CD4-positive, CD25-positive, alpha-beta regulatory T cell (primary cell): Measurements from ENCODE around the gene MGAT1. TPM values are rescaled to one million over a fixed set of nuclear protein-coding genes. Genes with fewer than 3 reads are reported as not detected.

ENCODE experiments used
- ATAC-seq, 2 donors: fragments of 150-1000 bp; cut with Tn5 transposase; one replicate each; pipeline ENCODE4 v1.10.0; 2021; ENCODE audit warnings: low read depth in 2 of 2, moderate number of reproducible peaks in 2 of 2, moderate library complexity in 1 of 2
- DNase-seq, 3 donors: peaks; one replicate each; pipeline versions ENCODE4 v3.0.0 to v3.0.0-alpha.2; 2012 to 2022; ENCODE audit warnings: mixed read lengths in 1 of 3
- H3K27ac ChIP-seq: one replicate; pipeline ENCODE4 v1.7.0; 2013; ENCODE audit warnings: mild to moderate bottlenecking, low read length; ENCODE audit not compliant: insufficient read depth, poor library complexity, severe bottlenecking
- H3K27me3 ChIP-seq: one replicate; pipeline ENCODE4 v1.7.0; 2013; ENCODE audit warnings: low read length; ENCODE audit not compliant: control insufficient read depth, insufficient read depth
- H3K36me3 ChIP-seq: one replicate; pipeline ENCODE4 v1.7.0; 2013; ENCODE audit warnings: mild to moderate bottlenecking, low read length, moderate library complexity; ENCODE audit not compliant: control insufficient read depth, insufficient read depth
- H3K4me1 ChIP-seq: 2 replicates; pipeline ENCODE4 v1.7.0; 2013; ENCODE audit warnings: mild to moderate bottlenecking, low read length; ENCODE audit not compliant: insufficient read depth, control insufficient read depth, poor library complexity, severe bottlenecking
- H3K4me3 ChIP-seq: one replicate; pipeline ENCODE4 v1.7.0; 2013; ENCODE audit warnings: low read depth, mild to moderate bottlenecking, low read length, moderate library complexity
- H3K9me3 ChIP-seq, 2 experiments: 1 replicate in 1 of 2; 2 replicates in 1 of 2; pipeline ENCODE4 v1.7.0; 2013; ENCODE audit warnings: low read length in 2 of 2, mild to moderate bottlenecking in 1 of 2, moderate library complexity in 1 of 2; ENCODE audit not compliant: control insufficient read depth in 2 of 2
- H3K27ac Mint-ChIP-seq, 3 donors: one replicate each; pipeline ENCODE4 v1.8.0; 2020 to 2022; ENCODE audit warnings: mild to moderate bottlenecking in 3 of 3, mixed read lengths in 3 of 3, moderate library complexity in 2 of 3
- H3K27me3 Mint-ChIP-seq: one replicate; pipeline ENCODE4 v1.8.0; 2022; ENCODE audit warnings: mild to moderate bottlenecking, mixed read lengths
- H3K36me3 Mint-ChIP-seq: one replicate; pipeline ENCODE4 v1.8.0; 2020; ENCODE audit warnings: mixed read lengths
- H3K4me1 Mint-ChIP-seq, 4 donors: one replicate each; pipeline ENCODE4 v1.8.0; 2020 to 2022; ENCODE audit warnings: mixed read lengths in 4 of 4, mild to moderate bottlenecking in 1 of 4
- H3K4me3 Mint-ChIP-seq, 4 donors: one replicate each; pipeline ENCODE4 v1.8.0; 2020 to 2022; ENCODE audit warnings: mild to moderate bottlenecking in 4 of 4, mixed read lengths in 4 of 4, moderate library complexity in 3 of 4
- H3K9me3 Mint-ChIP-seq, 7 donors: one replicate each; pipeline ENCODE4 v1.8.0; 2020 to 2022; ENCODE audit warnings: mixed read lengths in 7 of 7, mild to moderate bottlenecking in 3 of 7, moderate library complexity in 2 of 7
- polyA plus RNA-seq, 4 donors: library from polyadenylated mRNA; unstranded; fragments of 300-500 nt; fragmentation: Illumina TruSeq; gene quantifications; one replicate each; pipeline ENCODE4 v1.2.3, GENCODE V29; 2021
- total RNA-seq: library from RNA; stranded (reverse); gene quantifications from one replicate; pipeline ENCODE4 v1.2.3, GENCODE V29; 2022

Gene MGAT1
- 106 TPM for total RNA-seq
- 100 to 1,000 TPM; 171 to 210 (median 194) TPM for polyA plus RNA-seq

DNA sequence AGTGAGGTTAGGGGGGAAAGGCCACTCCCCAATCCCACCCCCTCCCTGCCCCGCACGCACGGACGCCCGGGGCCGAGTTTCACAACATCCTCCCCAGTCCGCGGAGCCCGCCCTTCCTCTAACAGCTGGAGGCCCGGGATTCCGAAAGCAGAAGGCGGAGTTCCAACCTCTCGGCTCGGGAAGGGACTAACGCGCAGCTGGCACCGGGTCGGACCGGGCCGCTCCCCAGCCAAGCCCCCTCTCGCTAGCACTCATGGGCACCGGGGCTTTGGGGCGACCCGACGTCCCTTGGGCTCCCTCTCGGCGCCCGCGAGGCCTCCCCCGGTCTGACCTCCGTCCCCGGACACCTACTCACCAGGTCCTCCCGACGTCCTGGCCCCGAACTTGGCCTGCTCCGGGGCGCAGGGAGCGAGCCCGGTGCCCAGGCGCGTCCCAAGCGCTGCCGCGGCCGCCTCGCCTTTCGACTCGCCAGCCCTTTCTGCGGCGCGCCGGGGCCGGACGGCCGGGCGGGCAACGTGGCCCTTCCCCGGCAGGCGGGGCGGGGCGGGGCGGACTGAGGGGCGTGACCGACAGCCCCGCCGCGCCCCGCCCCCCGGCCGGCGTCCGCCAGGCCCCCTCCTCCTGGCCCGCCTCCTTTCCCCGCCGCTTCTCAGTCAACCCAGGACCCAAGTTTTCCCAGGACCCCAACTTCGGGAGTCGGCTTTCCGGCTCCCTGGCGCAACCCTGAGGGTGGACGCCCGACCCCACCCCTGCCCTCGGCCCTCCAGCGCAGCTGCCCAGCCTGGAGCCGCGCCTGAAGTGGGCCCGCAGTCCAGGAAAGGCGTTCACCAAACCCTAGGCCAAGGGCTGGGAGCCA is at the start of gene MGAT1:
MGAT1 (minus strand) TSS at position 482 of the 856 bp plus-strand sequence. CDS start 9,835 bp downstream, outside the sequence.
- Histone ChIP-seq H3K9me3 (no peaks in the 10 kb centered on the region), H3K4me1 (peaks cover 85% of the 10 kb centered on the region), H3K36me3 (peaks cover 15% of the 10 kb centered on the region), H3K27ac (peak within 1 kb of the TSS; percentile 89), H3K27me3 (no peaks in the 10 kb centered on the region), H3K4me3 (peak within 1 kb of the TSS; percentile 90)
- peak within 1 kb of the TSS; percentile 91 to 97 (median 94) for H3K4me3 Mint-ChIP-seq
- no peaks in the 10 kb centered on the region for H3K9me3 Mint-ChIP-seq
- ATAC-seq: peak; percentile 53 to 60
- no peaks in the 10 kb centered on the region for H3K27me3 Mint-ChIP-seq
- peaks cover 57% of the 10 kb centered on the region for H3K36me3 Mint-ChIP-seq
- H3K4me1 Mint-ChIP-seq: peaks cover 29 to 83% (median 72%) of the 10 kb centered on the region in 4 donors
- H3K27ac Mint-ChIP-seq: peak within 1 kb of the TSS; percentile 95 to 99 (median 98)
- peak; percentile 67 to 79 (median 70) for DNase-seq

DNA sequence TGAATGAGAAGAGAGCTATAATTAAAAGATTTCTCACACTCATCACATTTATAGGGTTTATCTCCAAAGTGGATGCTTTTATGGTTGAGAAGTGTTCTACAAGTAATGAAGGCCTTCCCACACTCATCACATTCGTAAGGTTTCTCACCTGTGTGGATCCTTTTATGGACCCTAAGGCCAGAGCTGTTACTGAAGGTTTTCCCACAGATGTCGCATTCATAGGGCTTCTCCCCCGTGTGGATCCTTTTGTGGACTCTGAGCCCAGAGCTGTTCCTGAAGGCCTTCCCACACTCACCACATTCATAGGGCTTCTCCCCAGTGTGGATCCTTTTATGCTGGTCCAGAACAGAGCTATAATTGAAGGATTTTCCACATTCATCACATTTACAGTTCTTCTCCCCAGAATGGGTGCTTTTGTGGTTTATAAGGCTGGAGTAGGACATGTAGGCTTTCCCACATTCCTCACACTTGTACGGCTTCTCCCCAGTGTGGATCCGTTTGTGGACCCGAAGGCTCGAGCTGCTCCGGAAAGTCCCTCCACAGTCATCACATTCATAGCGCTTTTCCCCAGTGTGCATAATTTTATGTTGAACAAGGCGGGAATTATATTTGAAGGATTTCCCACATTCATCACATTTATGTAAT is 48.0 kb upstream of the MGAT1 start:
- no peaks in the 10 kb centered on the region for H3K27me3 Mint-ChIP-seq
- H3K27ac Mint-ChIP-seq: peak overlapping the region in 1 of 3 donors; percentile 37
- no peak overlapping the region for H3K4me3 ChIP-seq
- H3K36me3 ChIP-seq: peaks cover 43% of the 10 kb centered on the region
- peaks cover 0 to 35% (median 10%) of the 10 kb centered on the region in 7 donors for H3K9me3 Mint-ChIP-seq
- H3K9me3 ChIP-seq: peaks cover 31 to 38% of the 10 kb centered on the region in 2 experiments
- no peaks in the 10 kb centered on the region for H3K27me3 ChIP-seq
- no peak overlapping the region for H3K4me3 Mint-ChIP-seq
- H3K27ac ChIP-seq: no peak overlapping the region
- DNase-seq (no peak), ATAC-seq (no peak)
- peaks cover 17 to 19% (median 17%) of the 10 kb centered on the region in 4 donors for H3K4me1 Mint-ChIP-seq
- no peaks in the 10 kb centered on the region for H3K4me1 ChIP-seq
- H3K36me3 Mint-ChIP-seq: peaks cover 64% of the 10 kb centered on the region

GRCh38 chr5:180849827-180850226 is 47.2 kb upstream of the MGAT1 start:
- peaks cover 12 to 19% (median 14%) of the 10 kb centered on the region in 4 donors for H3K4me1 Mint-ChIP-seq
- Histone ChIP-seq H3K9me3 (peaks cover 31 to 38% of the 10 kb centered on the region in 2 experiments), H3K27ac (no peak overlapping the region), H3K27me3 (no peaks in the 10 kb centered on the region), H3K4me1 (no peaks in the 10 kb centered on the region), H3K4me3 (no peak overlapping the region), H3K36me3 (peaks cover 36% of the 10 kb centered on the region)
- ATAC-seq: no peak
- H3K36me3 Mint-ChIP-seq: peaks cover 58% of the 10 kb centered on the region
- H3K9me3 Mint-ChIP-seq: peaks cover 0 to 35% (median 13%) of the 10 kb centered on the region in 7 donors
- H3K27me3 Mint-ChIP-seq: no peaks in the 10 kb centered on the region
- DNase-seq: no peak
- H3K27ac Mint-ChIP-seq: no peak overlapping the region
- no peak overlapping the region for H3K4me3 Mint-ChIP-seq

- Histone ChIP-seq H3K4me3 (no peak overlapping the region), H3K4me1 (no peaks in the 10 kb centered on the region), H3K9me3 (peaks cover 31 to 38% of the 10 kb centered on the region in 2 experiments), H3K27ac (no peak overlapping the region), H3K27me3 (no peaks in the 10 kb centered on the region), H3K36me3 (peaks cover 34% of the 10 kb centered on the region)
- H3K36me3 Mint-ChIP-seq: peaks cover 54% of the 10 kb centered on the region
- peaks cover 3 to 19% (median 9%) of the 10 kb centered on the region in 4 donors for H3K4me1 Mint-ChIP-seq
- no peak overlapping the region for H3K4me3 Mint-ChIP-seq
- H3K9me3 Mint-ChIP-seq: peaks cover 0 to 35% (median 13%) of the 10 kb centered on the region in 7 donors
- no peaks in the 10 kb centered on the region for H3K27me3 Mint-ChIP-seq
- H3K27ac Mint-ChIP-seq: no peak overlapping the region
- ATAC-seq: no peak
- DNase-seq: no peak
These were observed 46.3 kb upstream of the MGAT1 start for GRCh38 chr5:180848878-180849277.

DNA sequence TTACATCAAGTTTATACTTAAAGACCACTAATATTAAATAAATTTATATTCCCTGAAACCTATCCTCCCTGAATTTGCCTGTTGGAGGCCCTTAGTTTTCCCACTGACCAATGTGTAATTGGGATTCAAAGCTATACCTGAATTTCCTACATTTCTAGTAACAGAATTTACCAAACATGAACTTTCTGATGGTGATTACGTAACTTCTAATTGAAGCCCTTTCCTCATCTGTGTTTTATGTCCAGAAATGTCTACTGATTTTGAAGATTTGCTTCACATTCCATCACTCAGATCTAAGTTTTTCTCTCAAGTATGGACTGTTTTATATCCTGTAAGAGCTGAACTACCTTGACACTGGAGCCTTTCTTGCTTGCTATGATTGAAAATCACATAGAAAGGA is 45.7 kb upstream of the MGAT1 start:
- Mint-ChIP-seq H3K27ac (no peak overlapping the region), H3K9me3 (peaks cover 0 to 35% (median 13%) of the 10 kb centered on the region in 7 donors), H3K4me3 (no peak overlapping the region), H3K36me3 (peaks cover 54% of the 10 kb centered on the region), H3K4me1 (peaks cover 0 to 15% (median 7%) of the 10 kb centered on the region in 4 donors), H3K27me3 (no peaks in the 10 kb centered on the region)
- Histone ChIP-seq H3K36me3 (peaks cover 34% of the 10 kb centered on the region), H3K27me3 (no peaks in the 10 kb centered on the region), H3K27ac (no peak overlapping the region), H3K4me3 (no peak overlapping the region), H3K9me3 (peaks cover 31 to 38% of the 10 kb centered on the region in 2 experiments), H3K4me1 (no peaks in the 10 kb centered on the region)
- ATAC-seq: no peak
- no peak for DNase-seq

DNA sequence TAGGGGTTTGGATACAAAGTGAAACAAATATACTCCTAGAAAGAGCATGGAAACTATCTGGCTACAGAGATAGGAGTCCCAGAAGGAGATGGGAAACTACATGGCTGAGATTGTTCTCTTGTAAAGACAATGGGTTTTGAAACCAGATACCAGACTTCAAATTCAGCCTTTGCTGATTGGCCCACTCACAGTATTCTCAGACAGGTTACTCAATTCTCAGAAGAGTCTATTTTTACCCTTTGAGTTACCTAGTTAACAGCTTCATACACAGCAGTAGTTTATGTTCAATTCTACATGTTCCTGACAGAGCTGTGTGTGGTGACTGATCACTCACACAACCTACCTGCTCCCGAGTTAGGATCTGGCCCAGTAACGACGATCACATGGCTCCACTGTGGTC is 44.4 kb upstream of the MGAT1 start:
- Histone ChIP-seq H3K4me1 (no peaks in the 10 kb centered on the region), H3K9me3 (peaks cover 31 to 38% of the 10 kb centered on the region in 2 experiments), H3K4me3 (no peak overlapping the region), H3K27ac (no peak overlapping the region), H3K36me3 (peaks cover 32% of the 10 kb centered on the region), H3K27me3 (no peaks in the 10 kb centered on the region)
- Mint-ChIP-seq H3K36me3 (peaks cover 47% of the 10 kb centered on the region), H3K27me3 (no peaks in the 10 kb centered on the region), H3K4me3 (no peak overlapping the region), H3K27ac (no peak overlapping the region), H3K4me1 (peaks cover 0 to 9% (median 2%) of the 10 kb centered on the region in 4 donors), H3K9me3 (peaks cover 0 to 35% (median 13%) of the 10 kb centered on the region in 7 donors)
- DNase-seq: no peak
- ATAC-seq: no peak

GRCh38 chr5:180844858-180845257 is 42.3 kb upstream of the MGAT1 start:
- no peak overlapping the region for H3K4me3 ChIP-seq
- no peak for DNase-seq
- H3K27ac ChIP-seq: no peak overlapping the region
- H3K9me3 ChIP-seq: peaks cover 15 to 17% of the 10 kb centered on the region in 2 experiments
- Mint-ChIP-seq H3K27me3 (no peaks in the 10 kb centered on the region), H3K4me1 (peaks cover 0 to 6% (median 2%) of the 10 kb centered on the region in 4 donors), H3K9me3 (peaks cover 0 to 16% (median 6%) of the 10 kb centered on the region in 7 donors), H3K27ac (no peak overlapping the region), H3K36me3 (peaks cover 27% of the 10 kb centered on the region), H3K4me3 (no peak overlapping the region)
- ATAC-seq: no peak
- no peaks in the 10 kb centered on the region for H3K4me1 ChIP-seq
- H3K36me3 ChIP-seq: peaks cover 12% of the 10 kb centered on the region
- no peaks in the 10 kb centered on the region for H3K27me3 ChIP-seq
